Measurements from ENCODE around the gene MME.

DNA sequence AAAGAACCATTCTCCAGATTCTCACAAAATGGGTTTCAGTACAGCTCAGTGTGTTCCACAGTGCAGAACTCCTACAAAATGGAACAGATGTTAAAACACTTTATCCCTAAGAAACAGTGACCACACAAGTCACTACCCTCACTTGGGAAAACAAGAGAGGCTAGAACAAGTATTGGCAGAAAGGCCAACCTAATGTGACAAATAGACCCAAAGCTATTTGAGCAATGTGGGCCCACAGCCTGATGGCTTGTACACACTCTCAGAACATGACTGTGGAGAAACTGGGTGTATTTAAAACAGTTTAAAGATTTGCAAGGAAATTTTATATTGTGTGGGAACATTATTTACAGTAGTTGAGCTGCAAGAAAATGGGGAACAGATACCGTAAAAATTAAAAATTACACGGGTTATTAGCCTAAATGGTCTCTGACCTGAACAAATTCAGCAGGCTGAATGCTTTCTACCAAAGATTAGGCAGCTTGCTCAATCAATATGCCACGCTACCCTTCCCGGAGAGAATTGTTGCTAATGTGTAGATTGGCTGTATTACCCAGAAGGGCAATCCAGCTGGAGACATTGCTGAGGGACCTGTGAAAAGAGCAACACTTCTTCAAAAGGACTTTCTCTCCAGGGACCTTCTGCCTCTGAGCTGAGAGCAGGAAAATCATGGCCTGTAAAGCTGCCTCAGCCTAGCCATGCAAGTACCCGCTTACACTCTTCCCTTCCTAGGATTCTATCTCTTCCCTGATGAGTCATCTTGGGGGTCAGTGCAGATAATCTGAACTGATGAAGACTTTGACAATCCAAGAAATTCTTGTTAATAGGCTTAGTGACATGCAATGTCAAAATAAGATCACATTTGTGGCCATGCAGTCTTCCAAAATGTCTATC, 116.3 kb downstream of the MME start:
- TF ChIP-seq, protein P1, sequence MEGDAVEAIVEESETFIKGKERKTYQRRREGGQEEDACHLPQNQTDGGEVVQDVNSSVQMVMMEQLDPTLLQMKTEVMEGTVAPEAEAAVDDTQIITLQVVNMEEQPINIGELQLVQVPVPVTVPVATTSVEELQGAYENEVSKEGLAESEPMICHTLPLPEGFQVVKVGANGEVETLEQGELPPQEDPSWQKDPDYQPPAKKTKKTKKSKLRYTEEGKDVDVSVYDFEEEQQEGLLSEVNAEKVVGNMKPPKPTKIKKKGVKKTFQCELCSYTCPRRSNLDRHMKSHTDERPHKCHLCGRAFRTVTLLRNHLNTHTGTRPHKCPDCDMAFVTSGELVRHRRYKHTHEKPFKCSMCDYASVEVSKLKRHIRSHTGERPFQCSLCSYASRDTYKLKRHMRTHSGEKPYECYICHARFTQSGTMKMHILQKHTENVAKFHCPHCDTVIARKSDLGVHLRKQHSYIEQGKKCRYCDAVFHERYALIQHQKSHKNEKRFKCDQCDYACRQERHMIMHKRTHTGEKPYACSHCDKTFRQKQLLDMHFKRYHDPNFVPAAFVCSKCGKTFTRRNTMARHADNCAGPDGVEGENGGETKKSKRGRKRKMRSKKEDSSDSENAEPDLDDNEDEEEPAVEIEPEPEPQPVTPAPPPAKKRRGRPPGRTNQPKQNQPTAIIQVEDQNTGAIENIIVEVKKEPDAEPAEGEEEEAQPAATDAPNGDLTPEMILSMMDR (IDR thresholded peaks at IDR 0.05) = no peak
- TF ChIP-seq POLR2AphosphoS5 (IDR thresholded peaks at IDR 0.05) (no peak), EP300 (IDR thresholded peaks at IDR 0.05) (no peak), POLR2A (IDR thresholded peaks at IDR 0.05) (no peak)
